Heart right ventricle (tissue), 16 donors: ENCODE measurements around the gene RNF41. TPM values are rescaled to one million over a fixed set of nuclear protein-coding genes. Genes with fewer than 3 reads are reported as not detected.

Source experiments
- ATAC-seq, 8 donors: fragments of 200-7000 bp; cut with Tn5 transposase; one replicate each; pipeline ENCODE4 v1.9.1; 2020; ENCODE audit warnings: mild to moderate bottlenecking in 8 of 8, moderate library complexity in 8 of 8, moderate number of reproducible peaks in 1 of 8
- DNase-seq, 2 donors: peaks; one replicate each; pipeline ENCODE4 v3.0.0-alpha.2; 2020
- H3K27ac ChIP-seq, 10 donors: fragments of 200-600 bp; sonication (generic) in 2 of 10; one replicate each; pipeline versions ENCODE4 v1.5.0 to v1.8.0; 2020 to 2022; ENCODE audit warnings: mild to moderate bottlenecking in 3 of 10
- H3K27me3 ChIP-seq, 7 donors: fragments of 200-600 bp; one replicate each; pipeline ENCODE4 v1.8.0; 2021 to 2022; ENCODE audit warnings: mild to moderate bottlenecking in 2 of 7
- H3K36me3 ChIP-seq, 9 donors: fragments of 200-600 bp; sonication (generic) in 1 of 9; one replicate each; pipeline versions ENCODE4 v1.5.0 to v1.8.0; 2020 to 2022; ENCODE audit warnings: mild to moderate bottlenecking in 2 of 9
- H3K4me1 ChIP-seq, 9 donors: fragments of 200-600 bp; sonication (generic) in 1 of 9; one replicate each; pipeline versions ENCODE4 v1.5.0 to v1.8.0; 2020 to 2022; ENCODE audit warnings: mild to moderate bottlenecking in 4 of 9
- H3K4me3 ChIP-seq, 10 donors: fragments of 200-600 bp; sonication (generic) in 2 of 10; one replicate each; pipeline versions ENCODE4 v1.5.0 to v1.8.0; 2020 to 2022; ENCODE audit warnings: mild to moderate bottlenecking in 7 of 10, moderate library complexity in 2 of 10
- H3K9me3 ChIP-seq, 11 donors: fragments of 200-600 bp in 10 of 11; sonication (generic) in 2 of 11; one replicate each; pipeline versions ENCODE4 v1.5.0 to v1.8.0; 2013 to 2022; ENCODE audit warnings: mild to moderate bottlenecking in 2 of 11, control low read depth in 1 of 11, moderate library complexity in 1 of 11
- WGBS, 2 donors: extraction: QIAGEN DNeasy Blood & Tissue Kit; methylation state at CpG; one replicate each; pipeline ENCODE4 v1.1.7; 2013; ENCODE audit warnings: inconsistent platforms in 1 of 2; 5-methylcytosine and 5-hydroxymethylcytosine counted together
- intact Hi-C, 10 donors: fragments of 100-400 bp; cut with DNase I; formaldehyde crosslinking; loops; one replicate each; pipeline versions ENCODE4 v1.11.1 to v1.14.2; 2022
- polyA plus RNA-seq, 2 donors: library from polyadenylated mRNA; stranded (reverse); fragments of 200-250 nt; gene quantifications; one replicate each; pipeline ENCODE4 v1.2.3, GENCODE V29; 2013
- total RNA-seq, 10 donors: library from RNA; stranded (reverse); fragmentation: NEBNext Ultra II Directional in 3 of 10; extraction: Animal tissue kit (Norgen Biotek cat#: 25700) in 3 of 10; gene quantifications; one replicate each; pipeline versions ENCODE4 v1.2.1 to v1.2.4, GENCODE V29; 2021 to 2023
- TF ChIP-seq, protein P1 (sequence below), 9 donors: fragments of 200-600 bp; sonication (generic) in 2 of 9; IDR thresholded peaks; one replicate each; pipeline versions ENCODE4 v1.5.0 to v1.8.0; 2021 to 2022; ENCODE audit warnings: antibody characterized with exemption in 9 of 9, mild to moderate bottlenecking in 5 of 9, moderate library complexity in 1 of 9
- donor health status: Arrhythmogenic right ventricular cardiomyopathy.
- donor health status: ischemic (EF 13 %, LVEDD 7.1; RV severe dilation, severe dysfunction).
- donor health status: healthy with polysubstance abuse.
- donor health status: DM: no; HTN: yes; CAD: no.
- donor health status: DM: no; HTN: no; CAD: no.
- donor health status: ischemic (EF 25% LVEDD 6.9; RV normal size, moderate dysfunction).
- donor health status: ischemic (EF 25% LVEDD 5.7; RV mildly dilated, moderate dysfunction).
- donor health status: healthy.
- donor health status: DM: yes; HTN: yes; CAD: no.
- donor health status: Ischemic cardiomyopathy.
- donor health status: ischemic (EF 35%, LVEDD 5.7; RV mildly dilated, moderate dysfunction).
- donor health status: nonischemic (EF 11% LVEDD 7.7; RV severe dilation, severe dysfunction).
- donor health status: DM: yes; HTN: yes; CAD: no.
- donor health status: PGD.
- donor health status: ischemic (EF 29% LVEDD 5.4; RV normal size, mild dysfunction).
- donor health status: nonischemic (EF 23%, LVEDD 6.1; RV moderate dilation, normal function).

RNF41 gene
- total and polyA plus RNA-seq, 12 donors, result 7.0 to 66.3 (median 46.2) TPM

DNA sequence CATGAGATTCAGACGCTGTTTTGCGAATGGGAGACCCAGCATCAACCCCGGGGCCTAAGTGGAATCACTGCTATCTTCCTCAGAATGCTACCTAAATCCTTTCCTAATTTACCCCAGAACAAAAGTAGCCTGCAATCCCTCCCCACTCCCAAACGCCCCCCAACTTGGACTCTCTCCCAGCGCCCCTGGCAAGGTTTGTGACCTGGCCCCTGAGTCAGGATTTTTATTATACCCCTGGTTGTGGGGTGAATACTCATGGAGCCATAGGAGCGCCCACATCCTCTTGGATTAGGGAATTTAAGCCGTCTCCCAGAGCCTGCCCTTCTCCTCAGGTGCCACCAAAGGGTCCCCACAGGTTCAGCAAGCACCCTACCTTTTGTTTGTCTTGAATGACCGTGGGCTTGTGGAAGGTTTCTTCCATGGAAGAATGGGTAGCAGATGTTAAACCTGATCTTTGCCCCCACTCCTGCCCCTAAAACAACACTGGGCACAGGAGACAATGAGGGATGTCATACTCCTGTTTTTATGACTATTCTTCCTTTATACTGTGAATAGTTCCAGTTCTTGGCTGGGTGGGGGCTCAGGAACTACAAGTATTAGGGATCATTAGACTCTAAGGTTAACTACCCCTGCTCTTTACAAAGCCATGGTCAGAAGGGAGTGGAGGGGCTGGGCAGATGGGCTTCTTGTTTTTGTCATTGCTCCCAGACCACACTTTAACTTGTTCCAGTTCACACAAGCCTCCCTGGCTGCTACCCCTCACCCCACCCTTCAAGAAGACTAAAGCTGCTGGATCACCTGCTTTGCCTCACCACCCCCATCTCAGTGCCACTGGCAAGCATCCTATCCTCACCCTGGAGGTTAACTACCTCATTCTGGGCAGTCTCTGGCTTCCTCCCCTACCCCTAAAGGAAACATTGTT lies 68.7 kb downstream of the RNF41 start:
- no peak for DNase-seq
- intact Hi-C loops, result loop anchor here in 1 of 10 donors (2.0 kb wide), 1 partner anchor 36 kb away; the partner anchor contains the start of gene SMARCC2
- Histone ChIP-seq H3K4me3 (peak overlapping the region in 9 of 10 donors; percentile 52 to 85 (median 70)), H3K27me3 (no peaks in the 10 kb centered on the region), H3K27ac (peak overlapping the region in 9 of 10 donors; percentile 89 to 97 (median 93)), H3K36me3 (peaks cover 0 to 16% (median 0%) of the 10 kb centered on the region in 9 donors), H3K9me3 (no peaks in the 10 kb centered on the region), H3K4me1 (peaks cover 6 to 40% (median 35%) of the 10 kb centered on the region in 9 donors)
- TF ChIP-seq, protein P1, sequence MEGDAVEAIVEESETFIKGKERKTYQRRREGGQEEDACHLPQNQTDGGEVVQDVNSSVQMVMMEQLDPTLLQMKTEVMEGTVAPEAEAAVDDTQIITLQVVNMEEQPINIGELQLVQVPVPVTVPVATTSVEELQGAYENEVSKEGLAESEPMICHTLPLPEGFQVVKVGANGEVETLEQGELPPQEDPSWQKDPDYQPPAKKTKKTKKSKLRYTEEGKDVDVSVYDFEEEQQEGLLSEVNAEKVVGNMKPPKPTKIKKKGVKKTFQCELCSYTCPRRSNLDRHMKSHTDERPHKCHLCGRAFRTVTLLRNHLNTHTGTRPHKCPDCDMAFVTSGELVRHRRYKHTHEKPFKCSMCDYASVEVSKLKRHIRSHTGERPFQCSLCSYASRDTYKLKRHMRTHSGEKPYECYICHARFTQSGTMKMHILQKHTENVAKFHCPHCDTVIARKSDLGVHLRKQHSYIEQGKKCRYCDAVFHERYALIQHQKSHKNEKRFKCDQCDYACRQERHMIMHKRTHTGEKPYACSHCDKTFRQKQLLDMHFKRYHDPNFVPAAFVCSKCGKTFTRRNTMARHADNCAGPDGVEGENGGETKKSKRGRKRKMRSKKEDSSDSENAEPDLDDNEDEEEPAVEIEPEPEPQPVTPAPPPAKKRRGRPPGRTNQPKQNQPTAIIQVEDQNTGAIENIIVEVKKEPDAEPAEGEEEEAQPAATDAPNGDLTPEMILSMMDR (IDR thresholded peaks at IDR 0.05), result no peak
- 13 to 16% methylated on average over 8 of the region's 8 CpGs for WGBS, 2 donors
- no peak for ATAC-seq

Other genes starting within 250 kb of the RNF41 start
- gene RAB5B, start 247.8 kb downstream of the RNF41 start, total RNA-seq, result 100 to 1,000 TPM; 107 to 137 (median 122) TPM
- gene RAB5B, start 247.8 kb downstream of the RNF41 start, polyA plus RNA-seq, result 10 to 100 TPM; 35.3 to 62.4 TPM
- gene SUOX, start 224.6 kb downstream of the RNF41 start, total RNA-seq, result 10 to 100 TPM; 28.2 to 44.8 (median 31.4) TPM
- gene SUOX, start 224.6 kb downstream of the RNF41 start, polyA plus RNA-seq, result 10 to 100 TPM; 23.2 to 23.9 TPM
- gene IKZF4, start 200.9 kb downstream of the RNF41 start, total RNA-seq, result 10 to 100 TPM in 1 of 10 donors, 1 to 10 TPM in 9; 5.2 to 10.1 (median 7.3) TPM
- gene IKZF4, start 200.9 kb downstream of the RNF41 start, polyA plus RNA-seq, result 1 to 10 TPM; 1.6 to 3.7 TPM
- 10 to 100 TPM in 9 of 10 donors, 1 to 10 TPM in 1; 6.9 to 39.6 (median 19.3) TPM for gene RPS26, start 180.0 kb downstream of the RNF41 start, total RNA-seq
- 1,000 to 10,000 TPM; 1,156 to 1,370 TPM for gene RPS26, start 180.0 kb downstream of the RNF41 start, polyA plus RNA-seq
- gene ERBB3, start 141.8 kb downstream of the RNF41 start, total RNA-seq, result 1 to 10 TPM in 9 of 10 donors, under 1 TPM in 1; 0.80 to 6.1 (median 2.9) TPM
- 1 to 10 TPM; 2.1 to 7.8 TPM for gene ERBB3, start 141.8 kb downstream of the RNF41 start, polyA plus RNA-seq
- gene PA2G4, start 117.4 kb downstream of the RNF41 start, total RNA-seq, result 10 to 100 TPM; 64.3 to 91.9 (median 71.5) TPM
- 100 to 1,000 TPM in 1 of 2 donors, 10 to 100 TPM in 1; 79.4 to 148 TPM for gene PA2G4, start 117.4 kb downstream of the RNF41 start, polyA plus RNA-seq
- gene RPL41, start 105.3 kb downstream of the RNF41 start, total RNA-seq, result 1,000 to 10,000 TPM; 1,835 to 2,619 (median 2,004) TPM
- 1,000 to 10,000 TPM in 1 of 2 donors, 100 to 1,000 TPM in 1; 475 to 5,263 TPM for gene RPL41, start 105.3 kb downstream of the RNF41 start, polyA plus RNA-seq
- gene ZC3H10, start 103.7 kb downstream of the RNF41 start, total RNA-seq, result 1 to 10 TPM; 3.6 to 5.8 (median 4.9) TPM
- gene ZC3H10, start 103.7 kb downstream of the RNF41 start, polyA plus RNA-seq, result 1 to 10 TPM; 2.1 to 3.4 TPM
- 10 to 100 TPM; 28.8 to 47.5 (median 31.9) TPM for gene ESYT1, start 93.7 kb downstream of the RNF41 start, total RNA-seq
- gene ESYT1, start 93.7 kb downstream of the RNF41 start, polyA plus RNA-seq, result 10 to 100 TPM; 20.9 to 57.3 TPM
- gene MYL6B, start 69.3 kb downstream of the RNF41 start, total RNA-seq, result 10 to 100 TPM; 39.8 to 61.9 (median 49.9) TPM
- gene MYL6B, start 69.3 kb downstream of the RNF41 start, polyA plus RNA-seq, result 10 to 100 TPM; 31.9 to 64.0 TPM
- 1,000 to 10,000 TPM in 1 of 10 donors, 100 to 1,000 TPM in 9; 355 to 1,188 (median 413) TPM for gene MYL6, start 63.6 kb downstream of the RNF41 start, total RNA-seq
- gene MYL6, start 63.6 kb downstream of the RNF41 start, polyA plus RNA-seq, result 1,000 to 10,000 TPM in 1 of 2 donors, 100 to 1,000 TPM in 1; 670 to 2,127 TPM
- 10 to 100 TPM; 56.2 to 81.9 (median 62.8) TPM for gene SMARCC2, start 32.4 kb downstream of the RNF41 start, total RNA-seq
- 10 to 100 TPM; 16.2 to 28.8 TPM for gene SMARCC2, start 32.4 kb downstream of the RNF41 start, polyA plus RNA-seq
- 10 to 100 TPM; 16.2 to 25.3 (median 20.4) TPM for gene NABP2, start 2.4 kb upstream of the RNF41 start, total RNA-seq
- 10 to 100 TPM; 13.5 to 27.7 TPM for gene NABP2, start 2.4 kb upstream of the RNF41 start, polyA plus RNA-seq
- gene SLC39A5, start 8.1 kb upstream of the RNF41 start, total RNA-seq, result not detected
- under 1 TPM; 0.20 to 0.59 TPM for gene SLC39A5, start 8.1 kb upstream of the RNF41 start, polyA plus RNA-seq
- 10 to 100 TPM; 22.2 to 30.9 (median 26.5) TPM for gene ANKRD52, start 36.5 kb upstream of the RNF41 start, total RNA-seq
- gene ANKRD52, start 36.5 kb upstream of the RNF41 start, polyA plus RNA-seq, result 10 to 100 TPM; 10.2 to 10.8 TPM
- 100 to 1,000 TPM in 9 of 10 donors, 10 to 100 TPM in 1; 55.5 to 258 (median 147) TPM for gene COQ10A, start 45.0 kb upstream of the RNF41 start, total RNA-seq
- gene COQ10A, start 45.0 kb upstream of the RNF41 start, polyA plus RNA-seq, result 100 to 1,000 TPM; 101 to 245 TPM
- 100 to 1,000 TPM; 601 to 991 (median 877) TPM for gene CS, start 78.4 kb upstream of the RNF41 start, total RNA-seq
- gene CS, start 78.4 kb upstream of the RNF41 start, polyA plus RNA-seq, result 100 to 1,000 TPM; 154 to 192 TPM
- gene CNPY2, start 94.1 kb upstream of the RNF41 start, total RNA-seq, result 10 to 100 TPM; 22.3 to 51.0 (median 38.7) TPM
- gene CNPY2, start 94.1 kb upstream of the RNF41 start, polyA plus RNA-seq, result 10 to 100 TPM; 76.2 to 88.2 TPM
- gene PAN2, start 112.1 kb upstream of the RNF41 start, total RNA-seq, result 10 to 100 TPM; 23.6 to 64.4 (median 38.1) TPM
- gene PAN2, start 112.1 kb upstream of the RNF41 start, polyA plus RNA-seq, result 10 to 100 TPM; 20.6 to 85.3 TPM
- gene IL23A, start 117.0 kb upstream of the RNF41 start, total RNA-seq, result under 1 TPM in 5 of 10 donors, not detected in 5; 0.23 to 0.57 (median 0.44) TPM
- gene IL23A, start 117.0 kb upstream of the RNF41 start, polyA plus RNA-seq, result under 1 TPM in 1 of 2 donors, not detected in 1; 0.20 TPM
- 100 to 1,000 TPM in 1 of 10 donors, 10 to 100 TPM in 9; 30.8 to 107 (median 38.7) TPM for gene STAT2, start 138.2 kb upstream of the RNF41 start, total RNA-seq
- gene STAT2, start 138.2 kb upstream of the RNF41 start, polyA plus RNA-seq, result 10 to 100 TPM; 16.9 to 52.6 TPM
- gene APOF, start 140.9 kb upstream of the RNF41 start, total RNA-seq, result not detected
- not detected for gene APOF, start 140.9 kb upstream of the RNF41 start, polyA plus RNA-seq
- 1 to 10 TPM; 1.0 to 5.2 (median 2.0) TPM for gene TIMELESS, start 227.5 kb upstream of the RNF41 start, total RNA-seq
- 1 to 10 TPM; 2.3 to 2.7 TPM for gene TIMELESS, start 227.5 kb upstream of the RNF41 start, polyA plus RNA-seq
- gene MIP, start 232.7 kb upstream of the RNF41 start, total RNA-seq, result under 1 TPM in 2 of 10 donors, not detected in 8; 0.09 to 0.30 TPM
- not detected for gene MIP, start 232.7 kb upstream of the RNF41 start, polyA plus RNA-seq
- gene SPRYD4, start 246.7 kb upstream of the RNF41 start, total RNA-seq, result 1 to 10 TPM; 3.0 to 5.0 (median 4.4) TPM
- 1 to 10 TPM; 1.9 to 2.3 TPM for gene SPRYD4, start 246.7 kb upstream of the RNF41 start, polyA plus RNA-seq